Fibroblast of lung (primary cell): ENCODE measurements around the gene OCA2. TPM values are rescaled to one million over a fixed set of nuclear protein-coding genes. Genes with fewer than 3 reads are reported as not detected.

Source experiments
- DNase-seq, 2 donors: peaks; one replicate each; pipeline versions ENCODE4 v3.0.0 to v3.0.0-alpha.2; 2010; ENCODE audit warnings: low read depth in 2 of 2
- H2AFZ ChIP-seq: 2 replicates; pipeline ENCODE4 v1.5.1; 2012; ENCODE audit warnings: low read length, control low read depth, inconsistent platforms
- H3K27ac ChIP-seq: 2 replicates; pipeline ENCODE4 v1.5.1; 2011; ENCODE audit warnings: low read length, control low read depth; ENCODE audit not compliant: insufficient read depth
- H3K27me3 ChIP-seq: 2 replicates; pipeline ENCODE4 v1.5.1; 2011; ENCODE audit warnings: mild to moderate bottlenecking, low read length; ENCODE audit not compliant: control insufficient read depth, insufficient read depth
- H3K36me3 ChIP-seq: 2 replicates; pipeline ENCODE4 v1.5.1; 2011; ENCODE audit warnings: low read length; ENCODE audit not compliant: control insufficient read depth, insufficient read depth
- H3K4me1 ChIP-seq: 2 replicates; pipeline ENCODE4 v1.5.1; 2011; ENCODE audit warnings: low read length; ENCODE audit not compliant: control insufficient read depth, insufficient read depth; ENCODE audit errors: extremely low read depth
- H3K4me2 ChIP-seq: 2 replicates; pipeline ENCODE4 v1.5.1; 2011; ENCODE audit warnings: low read length, control low read depth; ENCODE audit not compliant: insufficient read depth; ENCODE audit errors: extremely low read depth
- H3K4me3 ChIP-seq, 4 experiments: fragments of 200-600 bp in 1 of 4; sonication (generic) in 1 of 4; replicated peaks in 1 of 4; 2 replicates each; pipeline ENCODE4 v1.5.1; 2011 to 2016; ENCODE audit warnings: low read length in 4 of 4, low read depth in 3 of 4, mild to moderate bottlenecking in 3 of 4, control low read depth in 2 of 4, inconsistent platforms in 1 of 4, mixed read lengths in 1 of 4; ENCODE audit not compliant: insufficient read depth in 1 of 4; ENCODE audit errors: control extremely low read depth in 1 of 4
- H3K79me2 ChIP-seq: 2 replicates; pipeline ENCODE4 v1.5.1; 2012; ENCODE audit warnings: mild to moderate bottlenecking, low read length, inconsistent platforms; ENCODE audit not compliant: control insufficient read depth, insufficient read depth
- H3K9ac ChIP-seq: 2 replicates; pipeline ENCODE4 v1.5.1; 2011; ENCODE audit warnings: mild to moderate bottlenecking, low read length, control low read depth; ENCODE audit not compliant: insufficient read depth
- H3K9me3 ChIP-seq: 2 replicates; pipeline ENCODE4 v1.5.1; 2012; ENCODE audit warnings: low read depth, low read length; ENCODE audit not compliant: control insufficient read depth, insufficient read depth
- H4K20me1 ChIP-seq: 2 replicates; pipeline ENCODE4 v1.5.1; 2011; ENCODE audit warnings: low read length; ENCODE audit not compliant: control insufficient read depth, insufficient read depth; ENCODE audit errors: extremely low read depth
- CTCF ChIP-seq, 2 donors: IDR thresholded peaks in 1 of 2; conservative IDR thresholded peaks in 1 of 2; 1 replicate in 1 of 2; 2 replicates in 1 of 2; pipeline ENCODE4 v1.5.1; 2011 to 2012; ENCODE audit warnings: low read length in 2 of 2, control low read depth in 1 of 2, inconsistent platforms in 1 of 2, low read depth in 1 of 2, mild to moderate bottlenecking in 1 of 2
- EZH2 ChIP-seq: IDR thresholded peaks from 2 replicates; pipeline ENCODE4 v1.5.1; 2012; ENCODE audit warnings: low read length, control low read depth, mild to moderate bottlenecking; ENCODE audit errors: missing control alignments
- polyA plus RNA-seq, 2 donors: library from polyadenylated mRNA; depleted of rRNA in 1 of 2; stranded (reverse) in 1 of 2; unstranded in 1 of 2; fragments of >200 nt; gene quantifications; 2 replicates each; pipeline ENCODE4 v1.2.1, GENCODE V29; 2011 to 2012; ENCODE audit warnings: missing spikeins in 1 of 2
- total RNA-seq: library from RNA; depleted of rRNA; stranded (reverse); fragments of >200 nt; gene quantifications from 2 replicates; pipeline ENCODE4 v1.2.1, GENCODE V29; 2014

The OCA2 gene
- total and polyA plus RNA-seq, 2 donors (not counting 1 experiment from before 2014, with no cell fraction given): not detected

GRCh38 chr15:27821273-27821672 lies 277.8 kb downstream of the OCA2 start:
- H3K4me1 ChIP-seq: no peaks in the 10 kb centered on the region
- no peak overlapping the region for H3K27ac ChIP-seq
- H3K9ac ChIP-seq: no peak overlapping the region
- no peaks in the 10 kb centered on the region for H4K20me1 ChIP-seq
- H3K27me3 ChIP-seq: no peaks in the 10 kb centered on the region
- H3K4me3 ChIP-seq: no peak overlapping the region
- DNase-seq: no peak
- no peak overlapping the region for H2AFZ ChIP-seq
- TF ChIP-seq EZH2 (no peak), CTCF (conservative IDR thresholded peaks at IDR 0.05 in 1 of 2, IDR thresholded peaks at IDR 0.05 in 1 of 2; ENCODE audit: low read depth in 1 of 2, low read length in 2 of 2) (no peak)
- H3K4me2 ChIP-seq: no peak overlapping the region
- no peaks in the 10 kb centered on the region for H3K36me3 ChIP-seq
- H3K79me2 ChIP-seq: no peaks in the 10 kb centered on the region
- no peaks in the 10 kb centered on the region for H3K9me3 ChIP-seq

- Histone ChIP-seq H3K27ac (no peak overlapping the region), H3K79me2 (no peaks in the 10 kb centered on the region), H3K9ac (no peak overlapping the region), H3K36me3 (no peaks in the 10 kb centered on the region), H3K27me3 (no peaks in the 10 kb centered on the region), H2AFZ (no peak overlapping the region), H3K4me3 (no peak overlapping the region), H3K4me1 (no peaks in the 10 kb centered on the region), H4K20me1 (no peaks in the 10 kb centered on the region), H3K9me3 (no peaks in the 10 kb centered on the region), H3K4me2 (no peak overlapping the region)
- peak in 1 of 2 donors; percentile 5 for DNase-seq
- no peak for TF ChIP-seq EZH2
- no peak for TF ChIP-seq CTCF (conservative IDR thresholded peaks at IDR 0.05 in 1 of 2, IDR thresholded peaks at IDR 0.05 in 1 of 2; ENCODE audit: low read depth in 1 of 2, low read length in 2 of 2)
Measured at GRCh38 chr15:27820722-27821121, 278.4 kb downstream of the OCA2 start.

GRCh38 chr15:27820232-27820631 lies 278.9 kb downstream of the OCA2 start:
- Histone ChIP-seq H3K9me3 (no peaks in the 10 kb centered on the region), H3K27ac (no peak overlapping the region), H3K36me3 (no peaks in the 10 kb centered on the region), H3K4me2 (no peak overlapping the region), H3K9ac (no peak overlapping the region), H3K79me2 (no peaks in the 10 kb centered on the region), H2AFZ (no peak overlapping the region), H4K20me1 (no peaks in the 10 kb centered on the region), H3K27me3 (no peaks in the 10 kb centered on the region), H3K4me3 (no peak overlapping the region), H3K4me1 (no peaks in the 10 kb centered on the region)
- no peak for TF ChIP-seq CTCF (conservative IDR thresholded peaks at IDR 0.05 in 1 of 2, IDR thresholded peaks at IDR 0.05 in 1 of 2; ENCODE audit: low read depth in 1 of 2, low read length in 2 of 2)
- TF ChIP-seq EZH2: no peak
- peak; percentile 36 to 75 for DNase-seq
